Neuronal stem cell (in vitro differentiated cells): ENCODE data around the gene RABGAP1.

Source experiments
- DNase-seq: peaks from one replicate; pipeline ENCODE4 v3.0.0-alpha.2; 2013; ENCODE audit warnings: low spot score
- H2AFZ ChIP-seq: one replicate; pipeline ENCODE4 v1.6.1; 2013; ENCODE audit warnings: mild to moderate bottlenecking, low read length, inconsistent platforms
- H2AK5ac ChIP-seq: 2 replicates; pipeline ENCODE4 v1.6.1; 2013; ENCODE audit warnings: low read depth, mild to moderate bottlenecking, inconsistent platforms, low read length, moderate library complexity, mixed read lengths
- H2BK120ac ChIP-seq: 2 replicates; pipeline ENCODE4 v1.6.1; 2013; ENCODE audit warnings: low read depth, mild to moderate bottlenecking, inconsistent platforms, low read length, moderate library complexity, mixed read lengths
- H2BK12ac ChIP-seq: one replicate; pipeline ENCODE4 v1.6.1; 2013; ENCODE audit warnings: low read length, inconsistent platforms
- H2BK15ac ChIP-seq: 2 replicates; pipeline ENCODE4 v1.6.1; 2013; ENCODE audit warnings: mild to moderate bottlenecking, low read length, inconsistent platforms, mixed read lengths
- H2BK5ac ChIP-seq: one replicate; pipeline ENCODE4 v1.6.1; 2013; ENCODE audit warnings: inconsistent platforms, mild to moderate bottlenecking, low read length, moderate library complexity
- H3K14ac ChIP-seq: one replicate; pipeline ENCODE4 v1.6.1; 2013; ENCODE audit warnings: low read length, inconsistent platforms
- H3K18ac ChIP-seq: 2 replicates; pipeline ENCODE4 v1.6.1; 2013; ENCODE audit warnings: low read length, inconsistent platforms
- H3K23ac ChIP-seq: 2 replicates; pipeline ENCODE4 v1.6.1; 2013; ENCODE audit warnings: low read depth, mild to moderate bottlenecking, mixed read lengths, low read length, inconsistent platforms; ENCODE audit not compliant: poor library complexity
- H3K27ac ChIP-seq: replicated peaks from 3 replicates; pipeline ENCODE4 v1.5.1; 2013; ENCODE audit warnings: low read length, inconsistent platforms
- H3K27me3 ChIP-seq, 3 experiments: 2 replicates each; pipeline ENCODE4 v1.6.1; 2013; ENCODE audit warnings: low read length in 3 of 3, mild to moderate bottlenecking in 2 of 3, inconsistent platforms in 1 of 3, low read depth in 1 of 3, mixed read lengths in 1 of 3, moderate library complexity in 1 of 3; ENCODE audit not compliant: control insufficient read depth in 3 of 3, insufficient read depth in 3 of 3
- H3K36me3 ChIP-seq, 2 donors: replicated peaks in 1 of 2; 2 replicates each; pipeline ENCODE4 v1.6.1; 2013; ENCODE audit warnings: low read length in 2 of 2; ENCODE audit not compliant: control insufficient read depth in 2 of 2, insufficient read depth in 2 of 2
- H3K4ac ChIP-seq: 2 replicates; pipeline ENCODE4 v1.6.1; 2013; ENCODE audit warnings: inconsistent platforms, mild to moderate bottlenecking, low read length, moderate library complexity
- H3K4me1 ChIP-seq, 2 donors: 1 replicate in 1 of 2; 2 replicates in 1 of 2; pipeline ENCODE4 v1.6.1; 2013; ENCODE audit warnings: low read length in 2 of 2, low read depth in 1 of 2; ENCODE audit not compliant: control insufficient read depth in 2 of 2, insufficient read depth in 1 of 2
- H3K4me2 ChIP-seq: one replicate; pipeline ENCODE4 v1.6.1; 2013; ENCODE audit warnings: mild to moderate bottlenecking, low read length, inconsistent platforms; ENCODE audit not compliant: insufficient read depth, poor library complexity, severe bottlenecking
- H3K4me3 ChIP-seq, 2 donors: 2 replicates each; pipeline ENCODE4 v1.5.1; 2013; ENCODE audit warnings: low read length in 2 of 2, mild to moderate bottlenecking in 2 of 2, inconsistent platforms in 1 of 2, moderate library complexity in 1 of 2
- H3K79me1 ChIP-seq: one replicate; pipeline ENCODE4 v1.6.1; 2013; ENCODE audit warnings: low read depth, mild to moderate bottlenecking, inconsistent platforms, low read length, moderate library complexity
- H3K9ac ChIP-seq: one replicate; pipeline ENCODE4 v1.6.1; 2013; ENCODE audit warnings: mild to moderate bottlenecking, low read depth, low read length, inconsistent platforms; ENCODE audit not compliant: poor library complexity
- H3K9me3 ChIP-seq, 2 donors: replicated peaks in 1 of 2; 2 replicates each; pipeline versions ENCODE3 to v1.6.1; 2013; ENCODE audit warnings: low read length in 2 of 2, mild to moderate bottlenecking in 2 of 2, inconsistent platforms in 1 of 2, low read depth in 1 of 2, mixed read lengths in 1 of 2, moderate library complexity in 1 of 2; ENCODE audit not compliant: control insufficient read depth in 2 of 2, insufficient read depth in 1 of 2
- H4K8ac ChIP-seq: one replicate; pipeline ENCODE4 v1.6.1; 2013; ENCODE audit warnings: low read depth, mild to moderate bottlenecking, inconsistent platforms, low read length, moderate library complexity
- H4K91ac ChIP-seq: one replicate; pipeline ENCODE4 v1.6.1; 2013; ENCODE audit warnings: low read length, low read depth, mild to moderate bottlenecking, inconsistent platforms; ENCODE audit not compliant: poor library complexity
- WGBS, 2 donors: extraction: QIAGEN DNeasy Blood & Tissue Kit; methylation state at CpG; one replicate each; pipeline ENCODE4 v1.1.7; 2013; ENCODE audit warnings: missing lambda C conversion rate in 2 of 2, mixed read lengths in 1 of 2; ENCODE audit not compliant: insufficient read length in 2 of 2, insufficient replicate concordance in 1 of 2; ENCODE audit errors: extremely low coverage in 2 of 2; 5-methylcytosine and 5-hydroxymethylcytosine counted together

RABGAP1 gene

GRCh38 chr9:123074628-123075027, 133.8 kb downstream of the RABGAP1 start:
- H3K9me3 ChIP-seq, result no peaks in the 10 kb centered on the region

GRCh38 chr9:123080444-123080843, 139.6 kb downstream of the RABGAP1 start:
- Histone ChIP-seq H2AK5ac (no peak overlapping the region), H2BK5ac (no peak overlapping the region), H2BK12ac (no peak overlapping the region), H3K9me3 (no peaks in the 10 kb centered on the region), H2BK120ac (no peak overlapping the region), H3K14ac (no peak overlapping the region), H3K79me1 (no peaks in the 10 kb centered on the region), H3K4me2 (no peak overlapping the region), H4K8ac (no peak overlapping the region), H3K4me3 (no peak overlapping the region), H3K27ac (no peak overlapping the region), H2BK15ac (no peak overlapping the region), H2AFZ (no peak overlapping the region), H3K4me1 (peaks cover 0 to 2% of the 10 kb centered on the region in 2 donors), H3K36me3 (peaks cover 14 to 97% of the 10 kb centered on the region in 2 donors), H4K91ac (no peak overlapping the region), H3K18ac (no peak overlapping the region), H3K27me3 (no peaks in the 10 kb centered on the region), H3K4ac (no peak overlapping the region), H3K9ac (no peak overlapping the region), H3K23ac (no peak overlapping the region)
- DNase-seq, result no peak
- WGBS, 2 donors, result no CpG with 5 or more reads among the region's 3 CpGs

More at GRCh38 chr9:123074628-123075027, 133.8 kb downstream of the RABGAP1 start:
- Histone ChIP-seq H2BK15ac (no peak overlapping the region), H4K91ac (no peak overlapping the region), H3K9ac (no peak overlapping the region), H2AFZ (no peak overlapping the region), H3K23ac (no peak overlapping the region), H3K27me3 (no peaks in the 10 kb centered on the region), H3K14ac (no peak overlapping the region), H3K27ac (no peak overlapping the region), H2BK120ac (no peak overlapping the region), H3K4me2 (no peak overlapping the region), H2BK12ac (no peak overlapping the region), H3K4ac (no peak overlapping the region), H2BK5ac (no peak overlapping the region), H3K4me3 (no peak overlapping the region), H4K8ac (no peak overlapping the region), H3K36me3 (peaks cover 11 to 97% of the 10 kb centered on the region in 2 donors), H3K18ac (no peak overlapping the region), H2AK5ac (no peak overlapping the region), H3K4me1 (no peaks in the 10 kb centered on the region), H3K79me1 (no peaks in the 10 kb centered on the region)
- DNase-seq, result no peak
- no CpG with 5 or more reads among the region's 3 CpGs for WGBS, 2 donors

- Histone ChIP-seq H4K91ac (no peak overlapping the region), H2BK5ac (no peak overlapping the region), H3K9me3 (no peaks in the 10 kb centered on the region), H2AK5ac (no peak overlapping the region), H3K4me1 (peaks cover 0 to 2% of the 10 kb centered on the region in 2 donors), H3K79me1 (no peaks in the 10 kb centered on the region), H2BK12ac (no peak overlapping the region), H3K4ac (no peak overlapping the region), H3K36me3 (peaks cover 13 to 98% of the 10 kb centered on the region in 2 donors), H3K27me3 (no peaks in the 10 kb centered on the region), H2BK15ac (no peak overlapping the region), H3K9ac (no peak overlapping the region), H3K18ac (no peak overlapping the region), H3K4me3 (no peak overlapping the region), H4K8ac (no peak overlapping the region), H2AFZ (no peak overlapping the region), H3K23ac (no peak overlapping the region), H3K14ac (no peak overlapping the region), H3K27ac (no peak overlapping the region), H3K4me2 (no peak overlapping the region), H2BK120ac (no peak overlapping the region)
- WGBS, 2 donors, result no CpG with 5 or more reads among the region's 2 CpGs
- DNase-seq, result peak; percentile 42
Measured at GRCh38 chr9:123081824-123082223, 141.0 kb downstream of the RABGAP1 start.

- H3K36me3 ChIP-seq, result peaks cover 14 to 97% of the 10 kb centered on the region in 2 donors
- peaks cover 0 to 2% of the 10 kb centered on the region in 2 donors for H3K4me1 ChIP-seq
- H4K8ac ChIP-seq, result no peak overlapping the region
- H2BK15ac ChIP-seq, result no peak overlapping the region
- H3K27ac ChIP-seq, result no peak overlapping the region
- H4K91ac ChIP-seq, result no peak overlapping the region
- no peak overlapping the region for H2AFZ ChIP-seq
- H2BK120ac ChIP-seq, result no peak overlapping the region
- no peak overlapping the region for H3K4me2 ChIP-seq
- no peak overlapping the region for H3K18ac ChIP-seq
- no CpG with 5 or more reads among the region's 6 CpGs for WGBS, 2 donors
- no peak overlapping the region for H3K4me3 ChIP-seq
- H3K79me1 ChIP-seq, result no peaks in the 10 kb centered on the region
- no peak overlapping the region for H3K9ac ChIP-seq
- H2AK5ac ChIP-seq, result no peak overlapping the region
- H3K14ac ChIP-seq, result no peak overlapping the region
- H3K23ac ChIP-seq, result no peak overlapping the region
- DNase-seq, result no peak
- no peak overlapping the region for H2BK12ac ChIP-seq
- peaks cover 0 to 2% of the 10 kb centered on the region in 2 donors for H3K9me3 ChIP-seq
- H3K4ac ChIP-seq, result no peak overlapping the region
- no peaks in the 10 kb centered on the region for H3K27me3 ChIP-seq
- no peak overlapping the region for H2BK5ac ChIP-seq
Measured at GRCh38 chr9:123083680-123084079, 142.9 kb downstream of the RABGAP1 start.
